22Rv1 (cell line): Measurements from ENCODE around the gene BCR.

Experiments
- CTCF ChIP-seq: fragments of 450-650 bp; IDR thresholded peaks from 2 replicates; pipeline ENCODE4 v1.5.1; 2017; ENCODE audit warnings: mild to moderate bottlenecking
- ZFX ChIP-seq: fragments of 450-650 bp; IDR thresholded peaks from 2 replicates; pipeline ENCODE4 v1.6.1; 2017; ENCODE audit warnings: antibody characterized with exemption, borderline replicate concordance

GRCh38 chr22:23241562-23242472 is 61.5 kb downstream of the BCR start:
- no peak for TF ChIP-seq CTCF
- TF ChIP-seq ZFX = no peak
